ENCODE data around the gene LBX1.

GRCh38 chr10:101262147-101262546, 32.9 kb upstream of the LBX1 start:
- TF ChIP-seq CTCF (IDR thresholded peaks at IDR 0.05) (no peak), EP300 (IDR thresholded peaks at IDR 0.05) (no peak), POLR2A (IDR thresholded peaks at IDR 0.05) (no peak), POLR2AphosphoS5 (IDR thresholded peaks at IDR 0.05) (no peak)

All from sigmoid colon (tissue), 4 donors.